ENCODE results near the gene CNTNAP2. TPM values are rescaled to one million over a fixed set of nuclear protein-coding genes. Genes with fewer than 3 reads are reported as not detected.

Gene CNTNAP2
- total RNA-seq, 1 experiment from 2014 or later = 60.0 TPM

DNA sequence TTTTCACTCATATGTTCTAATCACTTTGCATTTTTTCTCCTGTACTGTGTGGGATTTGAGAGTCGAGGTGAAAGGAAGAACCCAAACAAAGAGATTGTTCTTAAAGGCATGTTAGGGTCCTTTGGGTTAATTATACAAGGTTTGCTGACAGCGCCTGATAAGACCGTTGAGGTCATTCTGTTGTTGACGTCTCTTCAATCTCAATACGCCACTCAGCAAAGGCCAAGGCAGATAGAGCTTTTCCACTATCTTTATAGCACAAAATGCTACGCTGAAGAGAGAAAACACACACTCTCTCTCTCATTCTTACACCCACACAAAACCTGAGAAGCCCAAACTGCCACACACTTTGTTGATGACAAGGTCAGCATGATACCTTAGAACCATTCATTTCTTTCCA, 228.7 kb downstream of the CNTNAP2 start:
- no peaks in the 10 kb centered on the region for H3K9me3 ChIP-seq (ENCODE audit: low read depth, low read length, poor library complexity, severe bottlenecking)
- H3K27ac ChIP-seq (ENCODE audit: low read depth, low read length, poor library complexity, severe bottlenecking) = no peak overlapping the region
- no TSS peak for BruUV-seq (replicated peaks)
- H3K27me3 ChIP-seq (replicated peaks; ENCODE audit: insufficient read depth, low read depth, low read length, poor library complexity) = no peaks in the 10 kb centered on the region
- H3K4me3 ChIP-seq (ENCODE audit: low read depth, low read length, poor library complexity, severe bottlenecking) = no peak overlapping the region
- H3K4me1 ChIP-seq (ENCODE audit: insufficient read depth, low read length, poor library complexity, severe bottlenecking) = no peaks in the 10 kb centered on the region
- DNase-seq (ENCODE audit: low spot score) = no peak
- intact Hi-C loops (cut with micrococcal nuclease; ENCODE audit: unreplicated experiment) = no loop called here
- H3K36me3 ChIP-seq (ENCODE audit: insufficient read depth, low read length, poor library complexity, severe bottlenecking) = no peaks in the 10 kb centered on the region
- CTCF ChIA-PET = no interaction called here
- POLR2A ChIA-PET (ENCODE audit: low non-redundant PET) = no interaction called here
- no peak for TF ChIP-seq EZH2 (IDR thresholded peaks at IDR 0.05; ENCODE audit: borderline replicate concordance, low read depth, low read length, poor library complexity, severe bottlenecking)
- TF ChIP-seq, protein P1, sequence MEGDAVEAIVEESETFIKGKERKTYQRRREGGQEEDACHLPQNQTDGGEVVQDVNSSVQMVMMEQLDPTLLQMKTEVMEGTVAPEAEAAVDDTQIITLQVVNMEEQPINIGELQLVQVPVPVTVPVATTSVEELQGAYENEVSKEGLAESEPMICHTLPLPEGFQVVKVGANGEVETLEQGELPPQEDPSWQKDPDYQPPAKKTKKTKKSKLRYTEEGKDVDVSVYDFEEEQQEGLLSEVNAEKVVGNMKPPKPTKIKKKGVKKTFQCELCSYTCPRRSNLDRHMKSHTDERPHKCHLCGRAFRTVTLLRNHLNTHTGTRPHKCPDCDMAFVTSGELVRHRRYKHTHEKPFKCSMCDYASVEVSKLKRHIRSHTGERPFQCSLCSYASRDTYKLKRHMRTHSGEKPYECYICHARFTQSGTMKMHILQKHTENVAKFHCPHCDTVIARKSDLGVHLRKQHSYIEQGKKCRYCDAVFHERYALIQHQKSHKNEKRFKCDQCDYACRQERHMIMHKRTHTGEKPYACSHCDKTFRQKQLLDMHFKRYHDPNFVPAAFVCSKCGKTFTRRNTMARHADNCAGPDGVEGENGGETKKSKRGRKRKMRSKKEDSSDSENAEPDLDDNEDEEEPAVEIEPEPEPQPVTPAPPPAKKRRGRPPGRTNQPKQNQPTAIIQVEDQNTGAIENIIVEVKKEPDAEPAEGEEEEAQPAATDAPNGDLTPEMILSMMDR (conservative IDR thresholded peaks at IDR 0.05; ENCODE audit: low read depth, low read length) = no peak

DNA sequence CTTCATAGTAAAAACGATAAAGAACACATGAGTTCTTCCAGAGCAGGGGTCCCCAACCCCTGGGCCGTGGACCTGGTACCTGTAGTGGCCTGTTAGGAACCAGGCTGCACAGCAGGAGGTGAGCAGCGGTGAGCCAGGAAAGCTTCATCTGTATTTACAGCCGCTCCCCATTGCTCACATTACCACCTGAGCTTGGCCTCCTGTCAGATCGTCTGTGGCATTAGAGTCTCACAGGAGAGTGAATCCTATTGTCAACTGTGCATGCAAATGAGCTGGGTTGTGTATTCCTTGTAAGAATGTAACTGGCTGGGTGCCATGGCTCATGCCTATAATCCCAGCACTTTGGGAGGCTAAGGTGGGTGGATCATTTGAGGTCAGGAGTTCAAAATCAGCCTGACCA, 229.5 kb downstream of the CNTNAP2 start:
- Histone ChIP-seq H3K27ac (ENCODE audit: low read depth, low read length, poor library complexity, severe bottlenecking) (no peak overlapping the region), H3K36me3 (ENCODE audit: insufficient read depth, low read length, poor library complexity, severe bottlenecking) (no peaks in the 10 kb centered on the region), H3K4me1 (ENCODE audit: insufficient read depth, low read length, poor library complexity, severe bottlenecking) (no peaks in the 10 kb centered on the region), H3K4me3 (ENCODE audit: low read depth, low read length, poor library complexity, severe bottlenecking) (no peak overlapping the region), H3K9me3 (ENCODE audit: low read depth, low read length, poor library complexity, severe bottlenecking) (no peaks in the 10 kb centered on the region), H3K27me3 (replicated peaks; ENCODE audit: insufficient read depth, low read depth, low read length, poor library complexity) (no peaks in the 10 kb centered on the region)
- BruUV-seq (replicated peaks) = no TSS peak
- intact Hi-C loops (cut with micrococcal nuclease; ENCODE audit: unreplicated experiment) = no loop called here
- ChIA-PET POLR2A (ENCODE audit: low non-redundant PET) (no interaction called here), CTCF (no interaction called here)
- no peak for DNase-seq (ENCODE audit: low spot score)
- no peak for TF ChIP-seq EZH2 (IDR thresholded peaks at IDR 0.05; ENCODE audit: borderline replicate concordance, low read depth, low read length, poor library complexity, severe bottlenecking)
- TF ChIP-seq, protein P1 (conservative IDR thresholded peaks at IDR 0.05; ENCODE audit: low read depth, low read length) = no peak

DNA sequence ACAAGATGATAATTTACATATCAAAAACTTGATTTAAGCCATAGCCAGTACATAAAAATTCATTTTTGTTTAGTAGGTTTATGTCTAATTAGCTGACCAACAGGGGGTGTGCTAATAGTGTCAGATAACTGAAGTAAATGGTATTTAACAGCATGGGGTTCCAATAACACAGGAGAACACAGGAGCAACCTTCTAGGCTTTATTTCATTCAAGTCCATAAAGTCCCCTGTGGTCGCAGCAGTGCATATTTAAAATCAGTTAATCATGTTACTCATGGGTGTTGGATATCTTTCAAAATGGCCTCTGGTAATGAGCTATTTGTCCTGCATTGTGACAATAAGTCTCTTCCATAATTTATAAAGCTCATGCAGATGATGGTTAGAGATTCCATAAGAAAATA, 238.6 kb downstream of the CNTNAP2 start:
- Histone ChIP-seq H3K27ac (ENCODE audit: low read depth, low read length, poor library complexity, severe bottlenecking) (no peak overlapping the region), H3K27me3 (replicated peaks; ENCODE audit: insufficient read depth, low read depth, low read length, poor library complexity) (no peaks in the 10 kb centered on the region), H3K4me3 (ENCODE audit: low read depth, low read length, poor library complexity, severe bottlenecking) (no peak overlapping the region), H3K4me1 (ENCODE audit: insufficient read depth, low read length, poor library complexity, severe bottlenecking) (no peaks in the 10 kb centered on the region), H3K36me3 (ENCODE audit: insufficient read depth, low read length, poor library complexity, severe bottlenecking) (no peaks in the 10 kb centered on the region), H3K9me3 (ENCODE audit: low read depth, low read length, poor library complexity, severe bottlenecking) (no peaks in the 10 kb centered on the region)
- ChIA-PET CTCF (no interaction called here), POLR2A (ENCODE audit: low non-redundant PET) (no interaction called here)
- DNase-seq (ENCODE audit: low spot score) = no peak
- intact Hi-C loops (cut with micrococcal nuclease; ENCODE audit: unreplicated experiment) = no loop called here
- no TSS peak for BruUV-seq (replicated peaks)
- no peak for TF ChIP-seq EZH2 (IDR thresholded peaks at IDR 0.05; ENCODE audit: borderline replicate concordance, low read depth, low read length, poor library complexity, severe bottlenecking)
- TF ChIP-seq, protein P1 (conservative IDR thresholded peaks at IDR 0.05; ENCODE audit: low read depth, low read length) = no peak
